ENCODE measurements around the gene MTHFD1L.

DNA sequence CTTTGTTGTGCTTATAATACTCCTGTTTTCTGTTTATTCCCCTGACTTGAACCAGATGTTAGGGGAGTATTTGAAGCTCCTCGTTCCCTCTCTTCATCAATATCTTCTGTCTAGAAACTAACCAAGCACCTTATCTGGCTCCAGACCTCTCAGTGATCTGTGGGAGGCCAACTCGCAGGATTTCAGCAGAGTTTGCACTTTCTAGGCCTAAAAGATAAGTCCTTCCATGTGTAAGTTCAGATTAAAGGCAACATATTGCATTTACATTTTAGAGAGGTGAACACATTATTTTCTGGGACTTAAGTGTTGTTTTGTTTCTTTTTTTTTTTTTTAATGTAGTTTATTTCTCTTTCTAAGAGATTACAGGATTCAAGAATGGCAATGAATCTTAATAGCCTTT is 234.8 kb downstream of the MTHFD1L start:
- TF ChIP-seq, protein P1, sequence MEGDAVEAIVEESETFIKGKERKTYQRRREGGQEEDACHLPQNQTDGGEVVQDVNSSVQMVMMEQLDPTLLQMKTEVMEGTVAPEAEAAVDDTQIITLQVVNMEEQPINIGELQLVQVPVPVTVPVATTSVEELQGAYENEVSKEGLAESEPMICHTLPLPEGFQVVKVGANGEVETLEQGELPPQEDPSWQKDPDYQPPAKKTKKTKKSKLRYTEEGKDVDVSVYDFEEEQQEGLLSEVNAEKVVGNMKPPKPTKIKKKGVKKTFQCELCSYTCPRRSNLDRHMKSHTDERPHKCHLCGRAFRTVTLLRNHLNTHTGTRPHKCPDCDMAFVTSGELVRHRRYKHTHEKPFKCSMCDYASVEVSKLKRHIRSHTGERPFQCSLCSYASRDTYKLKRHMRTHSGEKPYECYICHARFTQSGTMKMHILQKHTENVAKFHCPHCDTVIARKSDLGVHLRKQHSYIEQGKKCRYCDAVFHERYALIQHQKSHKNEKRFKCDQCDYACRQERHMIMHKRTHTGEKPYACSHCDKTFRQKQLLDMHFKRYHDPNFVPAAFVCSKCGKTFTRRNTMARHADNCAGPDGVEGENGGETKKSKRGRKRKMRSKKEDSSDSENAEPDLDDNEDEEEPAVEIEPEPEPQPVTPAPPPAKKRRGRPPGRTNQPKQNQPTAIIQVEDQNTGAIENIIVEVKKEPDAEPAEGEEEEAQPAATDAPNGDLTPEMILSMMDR (IDR thresholded peaks at IDR 0.05), result no peak
- TF ChIP-seq POLR2AphosphoS5 (IDR thresholded peaks at IDR 0.05), result no peak
- TF ChIP-seq POLR2A (IDR thresholded peaks at IDR 0.05), result no peak
